SK-N-SH treated with all-trans-retinoic acid at 6 μM for 48 hours (cell line): ENCODE measurements around the gene VAPA.

Source experiments
- ATAC-seq: fragments of 200-7000 bp; cut with Tn5 transposase; 3 replicates; pipeline ENCODE4 v1.9.1; 2020; ENCODE audit warnings: mild to moderate bottlenecking, moderate library complexity
- CREB5 ChIP-seq: fragments of 250-450 bp; sonication (Bioruptor Pico); IDR thresholded peaks from 2 replicates; pipeline ENCODE4 v1.5.1; 2020; ENCODE audit warnings: low read depth, mild to moderate bottlenecking, moderate library complexity
- ESRRG ChIP-seq: fragments of 250-450 bp; sonication (Bioruptor Pico); IDR thresholded peaks from 2 replicates; pipeline ENCODE4 v1.6.1; 2021; ENCODE audit warnings: mild to moderate bottlenecking
- GLIS3 ChIP-seq: fragments of 250-450 bp; sonication (Bioruptor Pico); IDR thresholded peaks from 2 replicates; pipeline ENCODE4 v1.5.0; 2020; ENCODE audit warnings: mild to moderate bottlenecking, moderate library complexity
- ISL1 ChIP-seq: fragments of 250-450 bp; sonication (Bioruptor Pico); IDR thresholded peaks from 2 replicates; pipeline ENCODE4 v2.1.2; 2022; ENCODE audit warnings: mild to moderate bottlenecking, moderate library complexity
- OSR1 ChIP-seq: fragments of 250-450 bp; sonication (Bioruptor Pico); IDR thresholded peaks from 2 replicates; pipeline ENCODE4 v1.8.0; 2022; ENCODE audit warnings: moderate library complexity, mild to moderate bottlenecking, inconsistent platforms
- PATZ1 ChIP-seq: fragments of 250-450 bp; sonication (Bioruptor Pico); IDR thresholded peaks from 2 replicates; pipeline ENCODE4 v1.8.0; 2020; ENCODE audit warnings: mild to moderate bottlenecking, moderate library complexity, borderline replicate concordance
- RARB ChIP-seq: fragments of 250-450 bp; sonication (Bioruptor Pico); IDR thresholded peaks from 2 replicates; pipeline ENCODE4 v1.8.0; 2021; ENCODE audit warnings: mild to moderate bottlenecking, moderate library complexity
- SNAI2 ChIP-seq: fragments of 250-450 bp; sonication (Bioruptor Pico); IDR thresholded peaks from 2 replicates; pipeline ENCODE4 v1.5.0; 2020; ENCODE audit warnings: mild to moderate bottlenecking, moderate library complexity
- TCF4 ChIP-seq: fragments of 250-450 bp; sonication (Bioruptor Pico); IDR thresholded peaks from 2 replicates; pipeline ENCODE4 v1.8.0; 2021; ENCODE audit warnings: mild to moderate bottlenecking, moderate library complexity, borderline replicate concordance
- TOX ChIP-seq: fragments of 250-450 bp; sonication (Bioruptor Pico); IDR thresholded peaks from 2 replicates; pipeline ENCODE4 v1.8.0; 2021; ENCODE audit warnings: mild to moderate bottlenecking, moderate library complexity, borderline replicate concordance
- TSHZ2 ChIP-seq: fragments of 250-450 bp; sonication (Bioruptor Pico); IDR thresholded peaks from 2 replicates; pipeline ENCODE4 v1.5.0; 2020; ENCODE audit warnings: mild to moderate bottlenecking, moderate library complexity
- ZFP30 ChIP-seq: fragments of 450-650 bp; formaldehyde crosslinking; IDR thresholded peaks from 2 replicates; pipeline ENCODE4 v1.5.0; 2022; ENCODE audit warnings: mild to moderate bottlenecking, moderate library complexity
- ZNF565 ChIP-seq: fragments of 450-650 bp; formaldehyde crosslinking; conservative IDR thresholded peaks from 2 replicates; pipeline ENCODE4 v1.5.0; 2020; ENCODE audit warnings: low read depth, mild to moderate bottlenecking, moderate library complexity
- ZNF70 ChIP-seq: fragments of 450-650 bp; formaldehyde crosslinking; IDR thresholded peaks from 2 replicates; pipeline ENCODE4 v1.5.0; 2020; ENCODE audit warnings: mild to moderate bottlenecking, moderate library complexity
- ZNF8 ChIP-seq: fragments of 450-650 bp; formaldehyde crosslinking; IDR thresholded peaks from 2 replicates; pipeline ENCODE4 v1.5.0; 2020; ENCODE audit warnings: mild to moderate bottlenecking, moderate library complexity

The VAPA gene

GRCh38 chr18:9914584-9915290 is 921 bp downstream of the VAPA start (continued):
- TF ChIP-seq ISL1 (CRISPR knock-in tag) (no peak), TCF4 (CRISPR knock-in tag) (no peak), ZFP30 (CRISPR knock-in tag) (no peak), PATZ1 (CRISPR knock-in tag) (no peak), RARB (CRISPR knock-in tag) (no peak)
- TF ChIP-seq, all 23 proteins: peak for 0

GRCh38 chr18:9915291-9916076 is 1.7 kb downstream of the VAPA start:
- no peak for ATAC-seq
- TF ChIP-seq OSR1 (CRISPR knock-in tag) (no peak), TCF4 (CRISPR knock-in tag) (no peak), GLIS3 (no peak), SNAI2 (CRISPR knock-in tag) (no peak), CREB5 (CRISPR knock-in tag) (no peak), ZNF565 (CRISPR knock-in tag) (no peak), ESRRG (CRISPR knock-in tag) (no peak), ZFP30 (CRISPR knock-in tag) (no peak), TSHZ2 (CRISPR knock-in tag) (no peak), PATZ1 (CRISPR knock-in tag) (no peak), ISL1 (CRISPR knock-in tag) (no peak), ZNF8 (CRISPR knock-in tag) (no peak), RARB (CRISPR knock-in tag) (no peak)

GRCh38 chr18:9916077-9916639 is 2.3 kb downstream of the VAPA start:
- peak; percentile 91 for TF ChIP-seq ZNF70 (CRISPR knock-in tag)
- no peak for TF ChIP-seq ISL1 (CRISPR knock-in tag)
- no peak for TF ChIP-seq OSR1 (CRISPR knock-in tag)
- TF ChIP-seq TOX (CRISPR knock-in tag) = no peak
- no peak for TF ChIP-seq PATZ1 (CRISPR knock-in tag)
- TF ChIP-seq, all 23 proteins: peak for 1
- ATAC-seq = no peak
